GM18502 (cell line): Measurements from ENCODE around the gene ZNF414.
A peak's percentile ranks its signal among the peaks of the same experiment; 100 is the strongest.

ENCODE experiments used
- ATAC-seq: cut with Tn5 transposase; IDR thresholded peaks from one replicate; pipeline ENCODE4 v1.9.1; 2021; ENCODE audit warnings: mild to moderate bottlenecking; ENCODE audit not compliant: unreplicated experiment, poor library complexity

Gene ZNF414

DNA sequence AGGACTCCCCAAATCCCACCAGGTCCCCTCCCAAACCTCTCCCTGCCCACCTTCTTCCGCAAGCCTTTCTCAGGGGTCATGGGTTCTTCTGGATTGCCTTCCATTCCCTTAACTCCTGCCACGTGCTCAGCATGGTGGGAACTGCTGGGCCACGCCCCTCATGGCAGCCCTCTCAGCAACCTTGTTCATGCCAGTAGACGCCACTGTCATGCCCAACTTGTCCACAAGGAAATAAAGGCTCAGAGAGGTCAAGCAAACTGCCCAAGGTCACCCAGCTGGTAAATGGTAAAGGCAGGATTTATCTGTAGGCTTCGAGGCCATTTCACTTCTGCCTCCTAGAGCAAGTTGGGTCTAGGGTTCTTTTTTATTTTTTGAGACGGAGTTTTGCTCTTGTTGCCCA, 22.4 kb downstream of the ZNF414 start:
- no peak for ATAC-seq

DNA sequence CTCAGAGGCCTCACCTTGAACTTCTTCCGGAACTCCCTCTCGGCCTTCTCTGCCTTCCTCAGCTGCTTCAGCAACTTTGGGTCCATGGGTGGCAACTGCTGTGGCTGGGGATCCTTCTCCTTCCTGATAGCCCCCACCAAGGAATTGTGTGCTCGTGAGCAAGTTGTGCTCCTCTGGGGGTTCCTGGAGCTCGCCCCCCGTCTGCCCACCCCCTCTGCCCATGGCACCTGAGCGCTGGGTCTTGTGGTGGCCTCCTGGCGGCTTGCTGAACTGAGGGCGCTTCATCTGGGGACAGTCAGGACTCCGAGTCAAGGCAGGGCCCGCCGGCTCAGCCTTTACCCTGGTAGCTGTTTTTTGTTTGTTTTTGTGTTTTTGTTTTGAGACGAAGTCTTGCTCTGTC, 23.1 kb downstream of the ZNF414 start:
- ATAC-seq = no peak

DNA sequence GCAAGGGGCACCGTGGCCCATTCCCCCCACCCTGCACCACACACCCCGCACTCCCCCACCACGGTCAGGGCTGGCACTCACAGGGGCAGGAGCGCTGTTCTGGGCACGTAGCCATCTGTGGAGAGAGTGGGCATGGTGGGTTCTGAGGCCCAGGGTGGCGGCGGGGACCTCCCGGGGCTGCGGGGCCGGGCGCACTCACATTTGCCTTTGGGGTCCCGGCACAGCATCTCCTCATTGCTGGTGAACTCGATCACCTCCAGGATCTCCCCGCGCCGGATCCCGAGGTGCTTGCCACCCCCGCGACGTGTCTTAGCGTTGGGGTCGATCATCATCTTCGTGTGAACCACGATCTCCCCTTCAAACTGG, 23.6 kb downstream of the ZNF414 start:
- no peak for ATAC-seq

DNA sequence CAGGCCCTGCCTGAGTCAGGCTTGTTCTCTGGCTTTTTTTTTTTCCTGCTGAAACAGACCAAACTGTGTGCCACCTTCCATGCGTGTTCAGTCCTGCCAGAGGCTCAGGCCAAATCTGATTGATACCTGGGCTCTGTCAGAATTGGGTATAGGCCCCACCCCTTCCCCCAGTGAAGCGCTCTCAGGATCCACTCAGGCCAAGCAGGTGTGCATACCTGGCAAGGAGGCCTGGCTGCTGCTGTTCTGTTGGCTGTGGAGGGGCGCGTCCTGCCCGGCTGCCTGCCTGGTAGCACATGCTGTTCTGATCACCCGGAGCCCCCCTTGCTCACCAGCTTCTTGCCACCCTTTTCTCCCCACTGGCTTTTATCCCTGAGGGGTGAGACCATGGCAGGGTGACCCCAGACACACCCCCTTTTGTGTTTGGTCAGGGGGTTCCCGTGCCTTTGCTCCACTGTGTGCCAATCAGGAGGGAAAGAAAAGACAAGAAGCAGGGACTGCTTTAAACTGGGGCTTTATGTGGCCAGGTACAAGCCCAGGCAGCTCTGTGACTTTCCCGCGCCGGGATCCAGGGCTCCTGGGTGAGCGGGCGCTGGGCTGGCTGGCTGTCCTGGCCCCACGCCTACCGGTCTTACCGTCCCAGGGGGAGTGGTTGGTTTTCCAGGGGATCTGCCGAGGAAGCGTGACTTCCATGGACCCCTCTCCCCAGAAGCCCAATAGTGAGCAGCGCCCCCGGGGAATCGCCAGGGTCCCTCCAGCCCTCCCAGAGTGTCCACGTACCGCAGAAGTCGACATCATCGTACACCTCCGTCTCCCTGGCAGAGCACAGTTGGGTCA, 24.2 kb downstream of the ZNF414 start:
- ATAC-seq = no peak

DNA sequence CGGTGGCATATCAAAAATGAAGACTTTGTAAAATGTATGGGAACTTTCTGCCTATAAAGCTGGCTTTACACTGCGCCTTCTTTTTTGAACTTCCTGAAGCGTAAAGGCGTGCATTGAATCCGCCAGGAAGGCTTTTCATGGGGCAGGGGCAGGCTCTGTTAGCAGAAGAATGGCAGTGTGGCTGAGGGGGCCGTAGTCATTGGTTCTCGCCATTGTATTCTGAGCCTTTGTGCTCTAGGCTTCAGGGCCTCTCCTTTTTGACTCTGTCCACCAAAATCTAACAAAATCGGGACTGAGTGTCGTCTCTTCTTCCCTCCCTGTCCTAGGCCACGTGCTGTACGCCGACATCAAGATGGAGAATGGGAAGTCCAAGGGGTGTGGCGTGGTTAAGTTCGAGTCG, 25.6 kb downstream of the ZNF414 start:
- no peak for ATAC-seq

DNA sequence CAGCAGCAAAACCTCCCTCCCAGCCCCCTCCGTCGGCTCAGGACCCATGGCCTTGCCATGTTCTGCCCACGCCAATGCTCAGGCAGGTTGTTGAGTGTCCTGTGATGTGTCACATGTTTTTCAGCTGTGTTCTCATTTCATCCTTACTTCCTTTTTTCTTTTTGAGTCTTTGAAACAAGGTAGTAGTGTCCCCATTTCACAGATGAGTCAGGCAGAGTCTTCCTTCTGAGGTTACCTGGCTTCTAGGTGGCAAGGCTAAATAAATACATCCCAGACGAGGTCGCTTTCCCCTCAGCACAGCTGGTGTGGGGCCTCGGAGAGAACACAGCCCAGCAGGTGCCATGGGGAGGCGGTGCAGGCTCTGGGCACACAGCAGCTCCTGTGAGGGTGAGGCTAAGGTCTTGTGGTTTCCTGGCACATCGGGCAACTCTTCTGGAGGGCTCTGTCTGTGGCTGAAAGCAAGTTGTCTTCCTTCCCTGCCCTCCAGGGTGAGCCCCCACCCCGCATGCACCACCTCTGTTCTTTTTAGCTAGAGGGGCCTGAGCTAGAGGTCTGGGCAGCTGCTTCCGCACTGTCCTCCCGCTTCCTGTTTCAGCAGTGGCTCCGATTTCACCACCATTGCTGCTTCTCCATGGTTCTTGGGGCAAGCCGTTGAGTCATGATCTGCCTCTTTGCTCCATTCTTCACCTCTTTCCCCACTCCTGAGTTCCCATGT, 26.7 kb downstream of the ZNF414 start:
- ATAC-seq = no peak

DNA sequence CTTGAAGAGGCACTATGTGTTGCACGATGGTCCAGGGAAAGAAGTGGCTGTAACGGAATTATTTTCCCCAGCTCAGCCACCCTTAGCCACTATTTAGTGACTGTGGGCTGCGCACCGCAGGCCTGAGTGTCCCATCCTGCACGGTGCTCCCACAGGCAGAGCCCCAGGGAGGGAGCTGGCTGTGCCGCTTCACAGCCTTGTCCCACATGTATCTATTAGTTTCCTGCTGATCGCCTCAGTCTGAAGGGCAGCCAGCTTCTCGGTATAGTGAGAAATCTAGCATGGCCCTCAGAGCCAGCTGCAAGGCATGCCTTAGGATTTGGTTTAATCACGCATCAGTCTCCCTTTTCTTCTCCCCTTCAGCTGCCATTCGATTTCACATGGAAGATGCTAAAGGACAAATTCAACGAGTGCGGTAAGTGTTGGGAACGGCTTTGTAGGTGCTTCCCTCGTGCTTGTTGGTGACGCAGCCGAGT, 27.3 kb downstream of the ZNF414 start:
- no peak for ATAC-seq

DNA sequence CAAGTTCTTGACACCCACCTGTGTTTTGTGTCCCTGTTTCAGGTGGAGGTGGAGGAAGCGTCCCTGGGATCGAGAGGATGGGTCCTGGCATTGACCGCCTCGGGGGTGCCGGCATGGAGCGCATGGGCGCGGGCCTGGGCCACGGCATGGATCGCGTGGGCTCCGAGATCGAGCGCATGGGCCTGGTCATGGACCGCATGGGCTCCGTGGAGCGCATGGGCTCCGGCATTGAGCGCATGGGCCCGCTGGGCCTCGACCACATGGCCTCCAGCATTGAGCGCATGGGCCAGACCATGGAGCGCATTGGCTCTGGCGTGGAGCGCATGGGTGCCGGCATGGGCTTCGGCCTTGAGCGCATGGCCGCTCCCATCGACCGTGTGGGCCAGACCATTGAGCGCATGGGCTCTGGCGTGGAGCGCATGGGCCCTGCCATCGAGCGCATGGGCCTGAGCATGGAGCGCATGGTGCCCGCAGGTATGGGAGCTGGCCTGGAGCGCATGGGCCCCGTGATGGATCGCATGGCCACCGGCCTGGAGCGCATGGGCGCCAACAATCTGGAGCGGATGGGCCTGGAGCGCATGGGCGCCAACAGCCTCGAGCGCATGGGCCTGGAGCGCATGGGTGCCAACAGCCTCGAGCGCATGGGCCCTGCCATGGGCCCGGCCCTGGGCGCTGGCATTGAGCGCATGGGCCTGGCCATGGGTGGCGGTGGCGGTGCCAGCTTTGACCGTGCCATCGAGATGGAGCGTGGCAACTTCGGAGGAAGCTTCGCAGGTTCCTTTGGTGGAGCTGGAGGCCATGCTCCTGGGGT, 28.2 kb downstream of the ZNF414 start:
- no peak for ATAC-seq

DNA sequence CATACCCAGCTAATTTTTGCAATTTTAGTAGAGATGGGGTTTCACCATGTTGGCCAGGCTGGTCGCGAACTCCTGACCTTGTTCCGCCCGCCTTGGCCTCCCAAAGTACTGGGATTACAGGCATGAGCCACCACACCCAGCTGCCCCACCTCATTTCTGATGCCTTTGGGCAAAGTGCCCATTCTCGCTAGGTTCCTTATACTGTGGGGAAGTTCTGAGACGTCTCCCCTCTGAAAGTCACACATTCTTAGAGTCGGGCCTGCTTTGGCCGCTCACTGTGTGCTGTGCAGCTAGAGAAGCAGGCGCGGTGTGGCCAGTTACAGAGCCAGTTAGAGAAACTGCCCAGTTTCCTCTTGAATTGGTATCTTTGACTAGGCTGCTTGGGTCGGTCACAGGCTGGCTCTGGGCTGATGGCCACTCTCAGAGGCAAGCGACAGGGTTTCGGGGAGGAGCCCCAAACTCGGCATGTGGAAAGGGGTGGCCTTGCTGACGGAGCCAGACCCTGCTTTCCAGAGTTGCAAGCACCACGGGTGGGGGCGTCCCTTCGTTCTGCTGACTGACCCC, 29.6 kb downstream of the ZNF414 start:
- no peak for ATAC-seq

DNA sequence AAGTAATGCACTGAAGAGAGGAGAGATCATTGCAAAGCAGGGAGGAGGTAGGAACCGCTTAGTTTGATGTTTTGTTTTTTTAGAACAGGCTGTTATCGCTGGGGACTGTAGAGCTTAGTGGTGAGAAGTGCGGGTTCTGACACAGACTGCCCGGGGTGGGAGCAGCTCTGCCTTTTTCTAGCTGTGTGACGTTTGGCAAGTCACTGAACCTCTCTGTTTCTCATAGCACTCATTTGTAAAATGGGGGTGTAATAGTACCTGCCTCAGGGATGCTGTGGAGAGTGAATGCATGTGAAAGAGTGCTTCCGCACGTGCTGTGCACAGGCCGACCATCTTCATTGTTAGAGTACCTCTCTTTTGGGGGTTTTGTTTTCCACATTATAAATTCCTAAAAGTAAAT, 30.8 kb downstream of the ZNF414 start:
- ATAC-seq = no peak

DNA sequence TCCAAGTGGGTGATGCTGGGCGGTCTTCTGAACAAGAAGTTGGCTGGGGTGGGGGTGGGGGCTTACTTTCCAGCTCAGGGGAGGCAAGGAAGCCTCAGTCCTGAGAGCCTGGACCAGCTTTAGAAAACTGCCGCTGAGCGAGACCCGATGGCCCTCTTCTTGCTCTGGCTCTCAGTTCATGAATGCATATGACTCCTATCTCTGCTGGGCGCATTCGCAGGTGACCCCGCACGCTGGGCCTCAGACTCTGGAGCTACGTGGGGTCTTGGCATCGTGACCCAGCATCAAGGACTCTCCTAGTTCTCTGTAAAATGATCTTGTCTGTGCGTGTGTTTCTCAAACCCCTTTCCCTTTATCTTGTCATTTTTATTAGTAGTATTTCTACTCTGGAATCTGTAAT, 31.3 kb downstream of the ZNF414 start:
- no peak for ATAC-seq

DNA sequence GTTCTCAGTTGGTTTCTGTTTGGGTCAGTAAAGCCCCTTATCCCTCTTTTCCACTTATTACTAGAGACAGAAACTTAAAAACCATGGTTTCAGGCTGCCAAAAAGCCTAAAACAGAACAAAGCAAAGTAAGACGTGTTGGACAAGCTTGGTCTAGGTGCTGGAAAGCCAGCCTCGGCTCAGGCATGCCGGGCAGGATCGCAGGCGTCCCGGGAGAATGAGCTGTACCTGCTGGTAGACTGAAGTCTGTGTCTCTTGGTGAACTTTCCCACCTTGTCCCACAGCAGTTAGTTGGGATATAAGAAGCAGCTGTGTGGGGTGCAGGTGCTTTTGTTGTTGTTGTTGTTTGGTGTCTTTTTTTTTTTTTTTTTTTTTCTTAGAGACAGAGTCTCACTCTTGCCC, 32.4 kb downstream of the ZNF414 start:
- ATAC-seq = no peak

DNA sequence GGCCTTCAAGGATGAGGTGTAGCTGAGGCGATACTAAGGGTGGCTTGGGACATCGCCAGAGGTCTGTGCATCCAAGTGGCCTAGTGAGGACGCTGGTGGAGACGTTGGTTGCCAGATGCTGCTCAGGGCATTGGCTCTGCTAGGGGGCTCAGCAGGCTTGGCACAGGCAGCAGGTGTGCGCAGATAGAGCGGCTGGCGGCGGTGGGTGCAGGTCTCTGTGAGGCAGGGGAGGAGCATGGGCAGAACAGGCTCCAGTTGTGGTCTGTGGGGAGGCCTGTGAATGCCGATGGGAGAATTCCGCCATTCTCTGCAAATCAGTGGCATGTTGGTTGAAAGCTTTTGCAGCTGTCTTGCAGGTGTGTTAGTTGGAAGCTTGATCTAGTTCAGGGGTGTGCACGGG, 32.8 kb downstream of the ZNF414 start:
- ATAC-seq = no peak

DNA sequence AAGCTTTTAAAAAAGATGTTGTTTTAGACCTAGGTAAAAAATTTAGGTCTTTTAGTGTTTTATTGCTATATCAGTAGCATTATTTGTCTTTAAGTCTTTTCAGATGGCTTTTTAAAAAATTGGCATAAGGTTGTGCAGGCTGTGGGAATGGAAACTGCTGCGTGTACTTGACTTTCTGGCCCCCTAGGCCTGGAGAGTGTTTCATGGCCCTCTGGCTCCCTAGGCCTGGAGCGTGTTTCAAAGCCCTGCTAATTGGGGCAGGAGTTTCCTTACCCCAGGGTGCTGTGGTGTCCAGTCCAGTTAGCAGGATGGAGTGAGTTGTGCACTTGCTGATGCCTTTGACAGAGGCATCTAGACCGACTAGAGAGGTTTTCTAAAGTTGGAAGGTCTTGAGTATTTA, 35.4 kb downstream of the ZNF414 start:
- no peak for ATAC-seq

DNA sequence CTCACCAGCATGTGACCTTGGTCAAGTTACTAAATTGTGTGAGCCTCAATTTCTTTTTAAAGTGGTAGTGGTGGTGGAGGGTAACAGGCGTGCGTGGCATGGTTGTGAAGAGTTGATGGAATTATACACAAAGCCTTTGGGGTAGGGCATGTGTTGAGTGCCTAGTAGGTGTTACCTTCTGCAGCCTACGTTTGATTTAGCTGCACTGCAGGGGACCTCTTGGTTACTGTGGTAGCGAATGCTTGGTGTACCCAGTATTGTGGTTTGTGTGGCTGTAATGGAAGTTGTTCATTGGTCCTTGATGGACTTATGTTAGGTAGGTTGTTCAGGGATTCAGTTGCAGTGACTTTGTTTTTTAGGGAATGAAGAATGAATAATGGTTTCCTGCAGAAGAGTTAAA, 36.1 kb downstream of the ZNF414 start:
- ATAC-seq = no peak

DNA sequence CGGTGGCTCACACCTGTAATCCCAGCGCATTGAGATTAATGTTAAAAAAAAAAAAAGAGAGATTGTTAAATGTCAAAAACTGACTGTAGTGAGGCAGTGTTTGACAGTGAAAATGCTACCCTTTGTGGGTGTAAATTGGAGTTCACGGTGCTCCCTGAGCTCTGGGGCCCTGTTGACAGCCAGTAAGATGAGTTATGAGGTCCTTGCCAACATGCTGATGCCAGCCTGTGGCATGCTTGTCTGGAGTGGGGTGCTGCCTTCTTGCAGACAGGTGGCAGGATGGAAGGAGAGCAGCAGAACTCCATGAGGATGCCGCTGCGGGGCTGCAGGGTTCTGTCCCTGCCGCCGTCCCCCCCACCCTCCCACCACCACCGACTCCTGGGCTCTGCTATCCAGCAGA, 37.4 kb downstream of the ZNF414 start:
- no peak for ATAC-seq

DNA sequence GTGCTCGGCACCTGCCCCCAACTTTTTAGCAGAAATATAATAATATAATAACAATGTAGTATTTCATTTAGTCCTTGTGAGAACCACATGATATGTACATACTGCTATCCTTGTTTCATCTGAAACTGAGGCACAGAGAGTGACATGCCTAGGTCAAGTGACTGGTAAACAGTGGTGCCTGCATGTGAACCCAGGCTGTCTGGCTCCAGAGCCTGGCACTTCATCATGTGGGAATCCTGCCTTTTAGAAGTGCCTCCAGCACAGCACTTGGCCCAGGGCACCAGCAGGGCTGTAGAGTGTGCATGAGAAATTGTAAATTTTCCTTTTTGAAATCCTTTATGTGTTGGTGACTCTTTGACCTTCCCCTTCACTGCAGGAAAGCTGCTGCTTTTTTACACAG, 39.0 kb downstream of the ZNF414 start:
- no peak for ATAC-seq

DNA sequence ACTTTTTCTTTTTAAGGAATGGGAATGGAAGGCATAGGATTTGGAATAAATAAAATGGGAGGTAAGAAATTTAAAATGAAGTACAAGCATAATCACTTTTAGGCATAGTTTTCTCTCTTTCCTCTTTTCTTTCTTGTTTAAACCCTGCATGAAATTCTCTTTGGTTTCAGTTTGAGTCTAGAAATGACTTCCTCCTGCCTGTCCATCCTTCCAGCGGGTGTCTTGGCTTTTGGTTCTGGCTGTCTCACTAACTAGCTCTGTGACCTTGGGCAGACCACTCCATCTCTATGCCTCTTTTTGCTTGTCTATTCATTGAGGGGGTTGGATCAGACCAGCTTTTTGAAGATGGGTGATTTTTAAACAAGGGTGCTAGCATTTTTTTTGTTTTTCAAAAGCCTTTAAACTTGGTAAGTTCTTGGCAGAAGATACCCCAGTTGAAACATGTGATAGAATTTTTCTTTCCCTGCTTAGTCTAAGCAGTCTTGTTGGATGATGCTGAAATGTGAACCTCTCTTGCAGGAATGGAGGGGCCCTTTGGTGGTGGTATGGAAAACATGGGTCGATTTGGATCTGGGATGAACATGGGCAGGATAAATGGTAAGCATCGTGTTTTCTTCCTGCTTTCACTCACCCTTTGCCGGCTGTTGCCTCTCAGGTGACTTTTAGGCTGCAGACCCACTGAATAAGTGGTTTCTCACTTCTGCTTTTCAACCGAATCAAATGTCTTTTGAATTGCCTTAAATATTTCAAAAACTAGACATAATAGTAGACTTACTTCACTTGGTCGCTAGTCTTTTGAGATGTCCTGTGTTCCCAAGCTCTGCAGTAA, 40.1 kb downstream of the ZNF414 start:
- ATAC-seq = peak; percentile 57

DNA sequence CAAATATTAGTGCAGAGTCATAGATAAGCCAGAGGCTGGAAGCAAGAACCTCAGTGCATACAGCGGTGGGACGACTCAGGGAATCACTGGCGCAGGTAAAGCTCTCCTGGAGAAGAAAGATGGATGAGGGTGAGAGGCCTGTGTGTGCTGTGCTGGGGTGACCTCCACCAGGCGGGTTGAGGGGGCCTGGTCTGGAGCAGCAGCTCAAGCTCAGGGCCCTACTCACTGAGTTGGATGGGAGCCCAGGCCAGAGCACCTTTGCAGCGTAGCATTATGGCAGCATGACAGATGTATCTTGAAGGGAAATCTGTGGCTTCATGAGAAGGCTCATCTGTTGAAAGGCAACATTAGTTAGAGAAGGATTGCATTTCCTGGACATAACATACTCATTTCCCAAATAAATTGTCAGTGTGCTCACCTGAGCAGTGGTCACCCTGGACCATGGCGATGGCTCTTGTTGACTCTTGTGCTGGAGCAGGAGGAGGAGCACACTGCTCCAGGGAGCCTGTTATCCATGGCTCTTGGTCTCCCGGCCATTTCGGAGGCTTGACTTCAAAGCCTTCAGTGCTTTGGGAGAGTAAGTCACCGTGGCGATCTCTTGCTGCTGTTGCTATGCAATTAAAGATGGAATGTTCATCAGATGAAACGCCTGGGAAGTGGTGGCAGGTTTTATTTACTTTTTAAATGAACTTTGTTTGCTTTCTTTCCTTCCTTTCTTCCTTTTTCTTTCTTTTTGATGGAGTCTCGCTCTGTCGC, 44.2 kb downstream of the ZNF414 start:
- ATAC-seq = no peak
